Measurements from ENCODE around the gene DHRS7. TPM values are rescaled to one million over a fixed set of nuclear protein-coding genes. Genes with fewer than 3 reads are reported as not detected.
A peak's percentile ranks its signal among the peaks of the same experiment; 100 is the strongest.

DHRS7 gene
- total RNA-seq, 1 donor from 2014 or later: 53.1 TPM

- H3K9me3 Mint-ChIP-seq (ENCODE audit: low read depth): no peaks in the 10 kb centered on the region
- peak overlapping the region; percentile 62 for H3K4me3 Mint-ChIP-seq (ENCODE audit: unreplicated experiment)
- DNase-seq (ENCODE audit: low spot score): no peak
- peaks cover 7% of the 10 kb centered on the region for H3K27me3 Mint-ChIP-seq (ENCODE audit: low read depth)
- H3K36me3 Mint-ChIP-seq (ENCODE audit: low read depth): peaks cover 1% of the 10 kb centered on the region
- peaks cover 10% of the 10 kb centered on the region for H3K4me1 Mint-ChIP-seq (ENCODE audit: low read depth)
- no peak for TF ChIP-seq CTCF (IDR thresholded peaks at IDR 0.05)
- no peak overlapping the region for H3K27ac Mint-ChIP-seq (ENCODE audit: unreplicated experiment)
Observed at GRCh38 chr14:60183741-60184140, 18.5 kb upstream of the DHRS7 start.

- TF ChIP-seq CTCF (IDR thresholded peaks at IDR 0.05): no peak
- Mint-ChIP-seq H3K9me3 (ENCODE audit: low read depth) (peaks cover under 1% of the 10 kb centered on the region), H3K36me3 (ENCODE audit: low read depth) (peaks cover 1% of the 10 kb centered on the region), H3K27me3 (ENCODE audit: low read depth) (peaks cover 7% of the 10 kb centered on the region), H3K4me1 (ENCODE audit: low read depth) (peaks cover 10% of the 10 kb centered on the region), H3K27ac (ENCODE audit: unreplicated experiment) (no peak overlapping the region), H3K4me3 (ENCODE audit: unreplicated experiment) (no peak overlapping the region)
- no peak for DNase-seq (ENCODE audit: low spot score)
Observed at GRCh38 chr14:60183138-60183537, 17.9 kb upstream of the DHRS7 start.

GRCh38 chr14:60179431-60179869 is 14.3 kb upstream of the DHRS7 start:
- Mint-ChIP-seq H3K4me1 (ENCODE audit: low read depth) (peaks cover 10% of the 10 kb centered on the region), H3K27me3 (ENCODE audit: low read depth) (peaks cover 1% of the 10 kb centered on the region), H3K9me3 (ENCODE audit: low read depth) (peaks cover 5% of the 10 kb centered on the region), H3K27ac (ENCODE audit: unreplicated experiment) (no peak overlapping the region), H3K36me3 (ENCODE audit: low read depth) (peaks cover 3% of the 10 kb centered on the region), H3K4me3 (ENCODE audit: unreplicated experiment) (no peak overlapping the region)
- no peak for TF ChIP-seq CTCF (IDR thresholded peaks at IDR 0.05)
- no peak for DNase-seq (ENCODE audit: low spot score)

GRCh38 chr14:60178820-60179219 is 13.6 kb upstream of the DHRS7 start:
- DNase-seq (ENCODE audit: low spot score): no peak
- H3K4me3 Mint-ChIP-seq (ENCODE audit: unreplicated experiment): no peak overlapping the region
- H3K9me3 Mint-ChIP-seq (ENCODE audit: low read depth): peaks cover 5% of the 10 kb centered on the region
- no peak overlapping the region for H3K27ac Mint-ChIP-seq (ENCODE audit: unreplicated experiment)
- peaks cover 6% of the 10 kb centered on the region for H3K4me1 Mint-ChIP-seq (ENCODE audit: low read depth)
- TF ChIP-seq CTCF (IDR thresholded peaks at IDR 0.05): no peak
- H3K27me3 Mint-ChIP-seq (ENCODE audit: low read depth): no peaks in the 10 kb centered on the region
- H3K36me3 Mint-ChIP-seq (ENCODE audit: low read depth): peaks cover 3% of the 10 kb centered on the region

GRCh38 chr14:60178164-60178563 is 13.0 kb upstream of the DHRS7 start:
- no peak overlapping the region for H3K4me3 Mint-ChIP-seq (ENCODE audit: unreplicated experiment)
- H3K27me3 Mint-ChIP-seq (ENCODE audit: low read depth): no peaks in the 10 kb centered on the region
- H3K27ac Mint-ChIP-seq (ENCODE audit: unreplicated experiment): no peak overlapping the region
- no peak for TF ChIP-seq CTCF (IDR thresholded peaks at IDR 0.05)
- DNase-seq (ENCODE audit: low spot score): no peak
- H3K4me1 Mint-ChIP-seq (ENCODE audit: low read depth): peaks cover 4% of the 10 kb centered on the region
- H3K9me3 Mint-ChIP-seq (ENCODE audit: low read depth): peaks cover 5% of the 10 kb centered on the region
- peaks cover 3% of the 10 kb centered on the region for H3K36me3 Mint-ChIP-seq (ENCODE audit: low read depth)
